ENCODE measurements around the gene CFAP126.

- TF ChIP-seq POLR2A (IDR thresholded peaks at IDR 0.05) (no peak), CTCF (IDR thresholded peaks at IDR 0.05) (no peak)
These were observed 34.8 kb upstream of the CFAP126 start for GRCh38 chr1:161402446-161402845.
